GM19452 (cell line): ENCODE data around the gene AQP5.

Source experiments
- ATAC-seq: cut with Tn5 transposase; IDR thresholded peaks from one replicate; pipeline ENCODE4 v1.9.1; 2021; ENCODE audit not compliant: unreplicated experiment

The AQP5 gene

DNA sequence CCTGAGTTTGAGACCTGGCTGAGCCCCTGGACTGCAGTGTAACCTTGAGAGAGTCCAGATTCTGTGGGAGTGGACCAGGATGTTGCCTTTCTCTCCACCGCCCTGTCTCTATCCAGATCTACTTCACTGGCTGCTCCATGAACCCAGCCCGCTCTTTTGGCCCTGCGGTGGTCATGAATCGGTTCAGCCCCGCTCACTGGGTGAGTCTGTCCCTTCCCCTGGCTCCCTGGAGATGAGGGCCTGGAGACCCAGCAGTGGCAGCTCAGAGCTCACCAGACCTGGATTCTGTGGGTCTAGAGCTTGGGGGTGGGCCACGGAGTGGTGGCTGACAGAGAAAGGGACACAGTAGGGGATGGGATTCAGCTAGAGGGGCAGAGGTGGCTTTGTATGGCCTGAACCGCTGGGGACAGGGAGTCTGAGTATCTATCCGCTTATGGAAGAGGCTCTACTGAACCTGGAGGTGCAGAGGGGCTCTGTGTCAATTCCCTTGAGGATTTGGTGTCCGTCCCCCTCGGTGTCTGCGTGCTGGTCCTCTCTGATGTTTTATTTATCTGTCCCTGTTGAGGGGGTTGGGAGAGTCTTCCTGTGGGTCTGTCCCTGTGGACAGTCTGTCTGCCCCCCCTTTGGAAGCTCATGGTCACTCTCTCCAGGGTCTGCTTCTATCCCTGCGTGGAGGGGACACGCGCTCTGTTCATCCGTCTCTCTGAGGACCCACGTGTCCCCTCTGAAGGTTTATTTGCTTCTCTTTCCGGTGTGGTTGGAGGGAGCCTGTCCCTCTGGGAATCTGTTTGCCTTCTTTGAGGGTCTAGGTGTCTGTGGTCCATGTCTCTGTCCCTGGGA lies 2.5 kb downstream of the AQP5 start:
- ATAC-seq, result no peak

DNA sequence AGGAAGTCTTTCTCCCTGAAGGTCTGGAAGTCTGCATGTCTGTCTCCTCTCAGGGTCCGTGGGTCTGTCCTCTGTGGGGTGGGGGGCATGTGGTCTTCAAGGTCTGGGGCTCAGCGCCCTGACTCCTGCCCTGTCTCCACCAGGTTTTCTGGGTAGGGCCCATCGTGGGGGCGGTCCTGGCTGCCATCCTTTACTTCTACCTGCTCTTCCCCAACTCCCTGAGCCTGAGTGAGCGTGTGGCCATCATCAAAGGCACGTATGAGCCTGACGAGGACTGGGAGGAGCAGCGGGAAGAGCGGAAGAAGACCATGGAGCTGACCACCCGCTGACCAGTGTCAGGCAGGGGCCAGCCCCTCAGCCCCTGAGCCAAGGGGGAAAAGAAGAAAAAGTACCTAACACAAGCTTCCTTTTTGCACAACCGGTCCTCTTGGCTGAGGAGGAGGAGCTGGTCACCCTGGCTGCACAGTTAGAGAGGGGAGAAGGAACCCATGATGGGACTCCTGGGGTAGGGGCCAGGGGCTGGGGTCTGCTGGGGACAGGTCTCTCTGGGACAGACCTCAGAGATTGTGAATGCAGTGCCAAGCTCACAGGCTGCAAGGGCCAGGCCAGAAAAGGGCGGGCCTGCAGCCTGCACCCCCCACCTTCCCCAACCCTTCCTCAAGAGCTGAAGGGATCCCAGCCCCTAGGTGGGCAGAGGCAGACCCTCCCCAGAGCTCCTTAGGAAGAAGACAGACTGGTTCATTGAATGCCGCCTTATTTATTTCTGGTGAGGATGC lies 3.4 kb downstream of the AQP5 start:
- no peak for ATAC-seq

DNA sequence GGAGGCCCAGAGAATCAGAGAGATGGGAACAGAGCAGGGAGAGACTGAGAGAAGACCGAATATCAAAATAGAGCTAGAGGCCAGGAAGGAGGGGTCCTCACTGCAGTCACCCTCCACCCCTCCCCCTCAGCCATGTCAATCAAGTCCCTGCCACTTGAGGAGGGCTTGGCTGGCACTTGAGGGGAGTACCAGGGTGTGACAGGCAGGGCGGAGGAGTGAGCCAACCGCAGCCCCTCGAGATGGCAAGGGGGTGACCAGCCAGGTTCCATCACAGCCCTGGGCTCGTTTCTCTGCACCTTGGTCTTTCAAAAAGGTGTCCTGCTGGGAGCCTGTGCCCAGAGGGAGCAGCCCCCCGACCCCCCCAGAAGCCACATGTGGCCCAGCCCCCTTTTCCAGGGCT lies 4.2 kb downstream of the AQP5 start:
- no peak for ATAC-seq

DNA sequence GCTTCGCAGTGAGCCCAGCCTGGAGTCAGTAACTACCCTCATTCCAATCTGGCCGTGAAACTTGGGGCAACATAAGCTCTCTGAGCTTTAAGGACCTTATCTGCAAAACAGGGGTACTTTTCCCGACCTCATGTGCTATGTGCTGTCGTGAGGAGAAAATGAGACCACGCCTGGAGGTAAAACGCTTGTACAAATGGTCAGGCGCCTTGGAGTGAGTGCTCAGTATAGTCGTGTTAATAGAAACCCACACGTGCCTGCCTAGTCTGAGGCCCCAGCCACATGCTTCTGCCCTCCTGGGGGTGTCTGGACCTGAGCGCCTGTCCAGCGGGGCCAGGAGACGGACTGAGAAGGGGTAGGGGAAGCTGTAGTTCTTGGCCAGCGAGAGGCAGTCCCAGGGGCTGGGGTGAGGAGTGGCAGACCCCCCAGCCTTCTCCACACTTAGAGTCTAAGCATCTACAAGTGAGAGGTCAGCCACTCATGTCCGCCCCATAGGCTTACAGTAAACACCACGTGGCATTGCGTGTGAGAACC lies 4.9 kb downstream of the AQP5 start:
- no peak for ATAC-seq

DNA sequence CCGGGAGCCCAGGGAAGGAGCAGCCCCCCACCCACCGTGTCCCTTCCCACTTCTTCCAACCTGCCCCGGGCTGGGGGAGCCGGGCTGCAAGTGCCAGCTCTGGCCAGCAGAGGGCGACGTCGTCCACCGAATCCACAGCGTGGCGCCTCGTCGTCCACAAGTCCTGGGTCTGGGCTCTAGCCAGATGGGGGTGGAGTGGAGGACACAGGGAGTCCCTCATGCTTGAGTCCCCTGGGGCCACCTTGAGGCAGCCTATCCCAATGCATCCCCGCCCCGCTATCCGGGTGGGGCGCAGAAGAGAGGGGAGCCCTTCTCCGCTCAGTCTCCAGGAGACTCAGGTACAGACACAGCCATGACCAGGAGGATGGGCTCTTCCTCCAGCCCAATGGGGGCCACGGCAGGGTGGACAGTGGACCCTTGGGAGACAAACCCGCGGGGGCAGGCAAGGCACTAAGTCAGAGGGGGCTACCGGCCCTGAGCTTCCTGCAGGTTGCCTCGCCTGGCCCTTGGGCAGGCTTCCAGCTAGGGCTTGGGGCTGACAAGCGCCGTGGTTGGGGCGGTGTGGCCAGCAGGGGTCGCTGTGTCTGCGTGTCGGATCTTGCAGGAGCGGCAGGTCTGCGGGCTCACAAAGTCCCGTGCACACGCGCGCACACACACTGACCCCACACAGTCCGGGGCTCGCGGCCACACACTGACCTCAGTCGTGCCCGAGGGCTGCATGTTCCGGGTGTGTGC lies 5.5 kb downstream of the AQP5 start:
- ATAC-seq, result no peak

- no peak for ATAC-seq
These were observed 6.1 kb downstream of the AQP5 start for GRCh38 chr12:49967777-49968250.

- ATAC-seq, result no peak
These were observed 6.8 kb downstream of the AQP5 start for GRCh38 chr12:49968471-49968870.

- ATAC-seq, result no peak
These were observed 7.4 kb downstream of the AQP5 start for GRCh38 chr12:49969027-49969426.

DNA sequence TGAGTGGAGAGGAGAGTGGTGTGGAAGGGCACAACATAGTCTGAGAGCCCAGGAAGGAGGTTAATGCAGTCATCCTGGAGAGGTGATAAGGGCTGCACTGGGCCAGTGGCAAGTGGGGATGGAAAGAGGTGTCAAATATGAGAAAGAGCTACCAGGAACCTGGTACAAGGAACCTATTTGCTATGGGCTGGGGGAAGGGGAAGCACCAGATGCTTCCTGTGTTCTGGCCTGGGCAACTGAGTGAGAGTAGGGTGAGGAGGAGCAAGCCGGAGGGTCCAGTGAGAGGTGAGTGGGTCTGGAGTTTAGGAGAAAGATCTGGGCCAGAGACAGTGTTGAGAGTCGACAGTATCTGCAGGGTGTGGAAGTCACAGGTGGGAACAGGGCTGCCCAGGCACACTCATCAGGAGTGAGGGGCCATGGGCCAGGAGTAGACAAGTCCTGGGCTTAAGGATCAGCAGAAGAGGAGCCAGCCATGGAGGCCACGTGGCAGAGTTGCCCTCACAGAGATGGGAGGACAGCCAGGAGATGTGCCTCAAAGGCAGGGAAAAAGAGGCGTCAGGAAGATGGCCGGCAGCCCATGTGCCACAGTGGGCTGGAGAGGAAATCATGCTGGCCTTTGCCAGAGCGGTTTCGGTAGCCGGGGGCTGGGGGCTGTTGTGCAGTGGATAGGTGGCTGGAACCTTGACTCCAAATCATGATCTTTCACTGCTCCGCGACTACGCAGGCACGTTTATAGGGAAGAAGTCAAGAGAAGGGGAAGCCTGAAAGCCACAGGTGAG lies 8.2 kb downstream of the AQP5 start:
- no peak for ATAC-seq

- ATAC-seq, result no peak
These were observed 9.0 kb downstream of the AQP5 start for GRCh38 chr12:49970658-49971057.

DNA sequence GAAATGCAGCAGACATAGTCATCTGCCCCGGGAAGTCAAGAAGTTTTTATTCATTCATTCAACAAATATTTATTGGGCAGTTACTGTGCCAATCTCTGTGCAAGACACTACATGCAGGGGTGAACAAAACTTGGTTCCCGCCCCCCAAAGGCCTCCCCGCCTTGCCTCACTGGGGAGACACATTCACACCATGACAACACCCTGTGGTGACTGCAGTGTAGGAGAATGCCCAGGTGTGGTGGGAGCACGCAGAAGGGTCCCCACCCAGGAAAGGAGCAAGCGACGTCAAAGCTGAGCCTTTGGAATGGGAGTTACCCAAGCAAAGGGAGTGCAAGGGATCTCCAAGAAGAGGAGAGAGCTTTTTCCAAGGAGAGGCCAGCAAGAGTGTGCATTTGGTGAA lies 9.5 kb downstream of the AQP5 start:
- no peak for ATAC-seq

GRCh38 chr12:49972129-49972528 lies 10.5 kb downstream of the AQP5 start:
- ATAC-seq, result no peak

- ATAC-seq, result no peak
These were observed 11.1 kb downstream of the AQP5 start, which contains the start of gene AQP6 for GRCh38 chr12:49972641-49973360. Gene AQP6, plus strand, starts transcription at chr12:49972947. Its CDS starts 227 bp downstream, at chr12:49973174.

DNA sequence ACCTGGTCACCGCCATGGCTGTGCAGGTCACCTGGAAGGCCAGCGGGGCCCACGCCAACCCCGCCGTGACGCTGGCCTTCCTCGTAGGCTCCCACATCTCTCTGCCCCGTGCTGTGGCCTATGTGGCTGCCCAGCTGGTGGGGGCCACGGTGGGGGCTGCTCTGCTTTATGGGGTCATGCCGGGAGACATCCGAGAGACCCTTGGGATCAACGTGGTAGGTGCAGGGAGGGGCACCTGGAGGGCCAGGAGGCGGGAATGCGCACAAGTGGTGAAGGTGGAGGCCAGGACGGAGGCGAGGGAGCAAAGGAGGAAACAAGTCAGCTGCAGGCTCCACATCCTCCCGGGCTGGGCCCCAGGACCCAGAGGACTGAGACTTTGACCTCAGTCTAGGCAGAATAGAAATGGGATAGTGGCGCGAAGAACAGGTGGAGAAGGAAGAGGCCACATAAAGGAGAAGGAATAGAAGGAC lies 11.7 kb downstream of the AQP5 start:
- ATAC-seq, result no peak

GRCh38 chr12:49974231-49974675 lies 12.6 kb downstream of the AQP5 start:
- ATAC-seq, result no peak

- no peak for ATAC-seq
These were observed 13.1 kb downstream of the AQP5 start for GRCh38 chr12:49974677-49975317.

DNA sequence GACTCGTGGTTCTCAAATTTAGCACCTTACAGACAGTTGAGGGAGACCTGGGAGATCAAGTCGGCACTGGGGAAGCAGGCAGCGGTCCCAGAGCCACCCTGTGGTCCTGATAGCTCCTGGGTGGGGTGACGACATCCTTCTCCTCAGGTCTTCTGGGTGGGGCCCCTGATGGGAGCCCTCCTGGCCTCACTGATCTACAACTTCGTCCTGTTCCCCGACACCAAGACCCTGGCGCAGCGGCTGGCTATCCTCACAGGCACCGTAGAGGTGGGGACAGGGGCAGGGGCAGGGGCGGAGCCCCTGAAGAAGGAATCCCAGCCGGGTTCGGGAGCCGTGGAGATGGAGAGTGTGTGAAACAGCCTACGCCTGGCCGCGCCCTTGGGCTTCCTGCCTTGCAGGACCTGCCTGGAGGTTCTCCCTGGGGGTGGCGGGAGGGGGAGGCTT lies 13.7 kb downstream of the AQP5 start:
- no peak for ATAC-seq

GRCh38 chr12:49976557-49976956 lies 14.9 kb downstream of the AQP5 start:
- no peak for ATAC-seq

GRCh38 chr12:49978125-49978524 lies 16.5 kb downstream of the AQP5 start:
- ATAC-seq, result no peak
